ENCODE measurements around the gene TNNT2.
A peak's percentile ranks its signal among the peaks of the same experiment; 100 is the strongest.

The TNNT2 gene

DNA sequence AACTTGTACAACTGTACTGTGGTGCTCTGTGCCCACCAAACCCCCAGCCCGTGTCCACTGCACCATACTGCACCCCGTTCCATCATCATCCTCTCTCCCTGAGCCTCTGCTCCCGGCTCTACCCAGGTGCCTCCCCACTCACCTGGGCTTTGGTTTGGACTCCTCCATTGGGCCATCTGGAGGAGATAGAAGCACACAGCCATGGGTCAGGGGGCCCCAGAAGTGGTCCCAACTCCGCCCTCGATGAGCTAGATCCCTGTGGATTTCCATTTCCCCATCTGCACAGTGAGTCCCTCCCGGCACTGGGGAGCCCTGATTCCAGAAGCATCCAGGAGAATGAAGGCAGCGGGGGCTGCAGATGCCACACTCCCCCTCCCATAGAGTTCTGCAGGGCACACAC lies 10.8 kb downstream of the TNNT2 start:
- TF ChIP-seq, protein P1, sequence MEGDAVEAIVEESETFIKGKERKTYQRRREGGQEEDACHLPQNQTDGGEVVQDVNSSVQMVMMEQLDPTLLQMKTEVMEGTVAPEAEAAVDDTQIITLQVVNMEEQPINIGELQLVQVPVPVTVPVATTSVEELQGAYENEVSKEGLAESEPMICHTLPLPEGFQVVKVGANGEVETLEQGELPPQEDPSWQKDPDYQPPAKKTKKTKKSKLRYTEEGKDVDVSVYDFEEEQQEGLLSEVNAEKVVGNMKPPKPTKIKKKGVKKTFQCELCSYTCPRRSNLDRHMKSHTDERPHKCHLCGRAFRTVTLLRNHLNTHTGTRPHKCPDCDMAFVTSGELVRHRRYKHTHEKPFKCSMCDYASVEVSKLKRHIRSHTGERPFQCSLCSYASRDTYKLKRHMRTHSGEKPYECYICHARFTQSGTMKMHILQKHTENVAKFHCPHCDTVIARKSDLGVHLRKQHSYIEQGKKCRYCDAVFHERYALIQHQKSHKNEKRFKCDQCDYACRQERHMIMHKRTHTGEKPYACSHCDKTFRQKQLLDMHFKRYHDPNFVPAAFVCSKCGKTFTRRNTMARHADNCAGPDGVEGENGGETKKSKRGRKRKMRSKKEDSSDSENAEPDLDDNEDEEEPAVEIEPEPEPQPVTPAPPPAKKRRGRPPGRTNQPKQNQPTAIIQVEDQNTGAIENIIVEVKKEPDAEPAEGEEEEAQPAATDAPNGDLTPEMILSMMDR (IDR thresholded peaks at IDR 0.05; ENCODE audit: low read depth, low read length, missing control alignments) = no peak
- no peak overlapping the region for H3K4me3 ChIP-seq (replicated peaks; ENCODE audit: low read depth, low read length)
- no peak for DNase-seq (ENCODE audit: extremely low read depth, low read depth)

- no peak overlapping the region for H3K4me3 ChIP-seq (replicated peaks; ENCODE audit: low read depth, low read length)
- TF ChIP-seq, protein P1 (IDR thresholded peaks at IDR 0.05; ENCODE audit: low read depth, low read length, missing control alignments) = no peak
- no peak for DNase-seq (ENCODE audit: extremely low read depth, low read depth)
These were observed 12.2 kb downstream of the TNNT2 start for GRCh38 chr1:201365251-201365650.

- TF ChIP-seq, protein P1 (IDR thresholded peaks at IDR 0.05; ENCODE audit: low read depth, low read length, missing control alignments) = no peak
- DNase-seq (ENCODE audit: extremely low read depth, low read depth) = no peak
These were observed 12.7 kb downstream of the TNNT2 start for GRCh38 chr1:201364808-201365105.

GRCh38 chr1:201363467-201363866 lies 14.0 kb downstream of the TNNT2 start:
- TF ChIP-seq, protein P1 (IDR thresholded peaks at IDR 0.05; ENCODE audit: low read depth, low read length, missing control alignments) = no peak
- no peak for DNase-seq (ENCODE audit: extremely low read depth, low read depth)

More at GRCh38 chr1:201364808-201365105, 12.7 kb downstream of the TNNT2 start:
- no peak overlapping the region for H3K4me3 ChIP-seq (replicated peaks; ENCODE audit: low read depth, low read length)

DNA sequence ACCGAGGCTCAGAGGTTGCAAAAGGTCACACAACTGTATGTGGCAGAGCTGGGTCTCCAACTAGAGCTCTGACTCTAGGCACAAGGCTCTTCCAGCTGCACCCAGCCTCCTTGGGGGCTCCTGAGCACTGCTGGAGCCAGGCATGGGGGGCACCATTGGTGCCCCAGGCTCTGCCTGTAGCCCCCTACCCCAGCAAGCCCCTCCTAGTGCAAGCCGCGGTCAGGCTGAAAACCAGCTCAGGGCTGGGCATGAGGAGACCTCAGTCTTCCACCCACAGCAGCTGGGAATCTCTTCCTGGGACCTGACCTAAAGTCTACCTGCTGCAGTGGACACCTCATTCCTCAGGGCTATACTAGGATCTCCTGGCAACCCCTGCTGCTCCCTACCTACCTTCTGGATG lies 14.6 kb downstream of the TNNT2 start:
- no peak overlapping the region for H3K4me3 ChIP-seq (replicated peaks; ENCODE audit: low read depth, low read length)
- TF ChIP-seq, protein P1 (IDR thresholded peaks at IDR 0.05; ENCODE audit: low read depth, low read length, missing control alignments) = no peak
- DNase-seq (ENCODE audit: extremely low read depth, low read depth) = no peak

More at GRCh38 chr1:201363467-201363866, 14.0 kb downstream of the TNNT2 start:
- no peak overlapping the region for H3K4me3 ChIP-seq (replicated peaks; ENCODE audit: low read depth, low read length)

DNA sequence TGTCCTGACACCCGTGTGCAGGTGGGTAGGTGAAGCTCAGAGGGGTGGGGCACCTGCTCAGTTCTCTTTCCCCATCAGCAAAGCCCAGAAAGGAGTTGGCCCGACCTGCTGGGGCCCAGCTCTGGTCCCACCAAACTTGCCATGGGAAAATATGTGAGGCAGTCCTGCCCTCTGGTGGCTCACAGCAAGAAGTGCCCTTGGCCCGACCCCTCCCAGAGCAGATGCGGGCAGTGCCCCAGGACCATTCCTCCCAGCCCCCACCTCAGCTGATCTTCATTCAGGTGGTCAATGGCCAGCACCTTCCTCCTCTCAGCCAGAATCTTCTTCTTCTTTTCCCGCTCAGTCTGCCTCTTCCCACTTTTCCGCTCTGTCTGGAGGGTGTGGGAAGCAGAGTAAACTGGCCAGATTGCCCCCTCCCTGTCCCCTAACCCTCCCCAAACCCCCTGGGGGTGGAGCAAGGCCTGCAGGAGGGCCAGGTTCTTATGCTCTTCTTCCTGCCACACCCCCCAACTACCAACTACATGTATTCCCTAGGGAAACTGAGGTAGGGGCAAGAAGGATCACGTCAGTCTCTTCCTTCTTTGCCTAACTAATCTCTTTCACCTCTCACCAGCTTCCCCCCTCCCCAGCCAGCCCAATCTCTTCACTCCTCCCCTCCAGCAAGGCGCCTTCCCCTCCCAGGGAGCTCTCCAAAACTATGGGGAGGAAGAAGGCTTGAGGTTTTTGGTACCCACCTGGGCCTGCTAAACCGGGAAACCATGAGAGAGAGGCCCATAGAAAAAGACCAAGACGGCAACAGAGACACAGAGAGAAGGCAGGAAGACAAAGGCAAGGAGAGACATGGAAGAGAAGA lies 15.6 kb downstream of the TNNT2 start:
- DNase-seq (ENCODE audit: extremely low read depth, low read depth) = no peak
- TF ChIP-seq, protein P1 (IDR thresholded peaks at IDR 0.05; ENCODE audit: low read depth, low read length, missing control alignments) = peak; percentile 79
- no peak overlapping the region for H3K4me3 ChIP-seq (replicated peaks; ENCODE audit: low read depth, low read length)

All from HFF-Myc (cell line).